ENCODE measurements around the gene FNDC8. TPM values are rescaled to one million over a fixed set of nuclear protein-coding genes. Genes with fewer than 3 reads are reported as not detected.

Gene FNDC8
- total and polyA plus RNA-seq, 2 of the 8 experiments (the other 6 are each of a cell fraction or from before 2014, with no cell fraction given), result not detected

DNA sequence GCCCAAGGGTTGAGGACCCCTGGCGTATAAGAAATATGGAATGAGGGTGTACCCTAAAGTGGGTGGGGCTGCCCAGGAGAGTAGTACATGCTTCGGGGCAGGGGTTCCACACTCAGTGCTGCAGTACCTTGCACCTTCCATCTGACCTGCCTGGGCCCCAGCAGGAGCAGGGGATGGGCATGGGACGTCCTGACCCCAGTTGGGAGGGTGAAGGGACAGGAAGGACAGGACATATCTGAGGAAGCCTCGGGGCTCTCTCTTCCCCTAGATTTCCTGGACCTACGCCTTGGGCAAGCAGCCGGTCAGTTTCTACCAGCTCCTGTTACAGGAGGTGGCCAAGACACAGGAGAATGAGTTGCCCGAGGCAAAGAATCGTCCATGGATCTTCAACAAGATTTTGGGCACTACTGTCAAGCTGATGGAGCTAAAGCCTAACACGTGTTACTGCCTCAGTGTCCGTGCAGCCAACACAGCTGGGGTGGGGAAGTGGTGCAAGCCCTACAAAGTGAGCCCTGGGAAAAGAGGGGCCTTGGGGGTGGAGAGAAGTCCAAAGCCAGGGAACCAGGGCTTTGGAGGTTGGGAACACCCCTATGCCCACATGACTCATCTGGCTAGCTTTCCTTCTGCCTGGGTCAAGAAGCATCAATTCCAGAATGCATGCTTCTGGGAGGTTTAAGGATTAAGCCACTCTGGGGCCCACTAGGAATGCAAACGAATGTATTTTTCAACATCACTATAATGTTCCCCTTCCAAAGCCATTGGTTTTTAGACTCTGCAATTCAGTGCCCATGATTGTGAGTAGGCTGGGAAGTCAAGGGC, 7.9 kb downstream of the FNDC8 start:
- Histone ChIP-seq H3K4ac (replicated peaks; ENCODE audit: insufficient read length, low read depth, low read length) (no peak overlapping the region), H3K79me2 (ENCODE audit: control insufficient read depth in 1 of 2, insufficient read depth in 2 of 2, low read length in 2 of 2) (no peaks in the 10 kb centered on the region), H3K14ac (ENCODE audit: insufficient read length) (no peak overlapping the region), H2AFZ (ENCODE audit: low read length) (no peak overlapping the region), H3K23me2 (ENCODE audit: low read depth, low read length) (no peaks in the 10 kb centered on the region), H2AK5ac (ENCODE audit: low read depth, low read length) (no peak overlapping the region), H3K79me1 (ENCODE audit: low read depth, low read length) (no peaks in the 10 kb centered on the region), H3K4me3 (ENCODE audit: extremely low read depth in 1 of 4, insufficient read depth in 2 of 4, low read depth in 3 of 4, low read length in 4 of 4) (no peak overlapping the region), H4K5ac (ENCODE audit: insufficient read length, low read depth, low read length) (no peak overlapping the region), H3K56ac (replicated peaks; ENCODE audit: insufficient read length, low read depth, low read length) (no peak overlapping the region), H3K27me3 (replicated peaks in 1 of 4; ENCODE audit: control insufficient read depth in 3 of 4, extremely low read depth in 1 of 4, insufficient read depth in 3 of 4, low read length in 3 of 4) (peaks cover 0 to 2% (median 0%) of the 10 kb centered on the region in 4 experiments; a peak in 2 of 7 replicates), H4K91ac (replicated peaks; ENCODE audit: insufficient read length, low read length) (no peak overlapping the region), H4K20me1 (replicated peaks in 1 of 2; ENCODE audit: control insufficient read depth in 1 of 2, insufficient read depth in 2 of 2, low read length in 2 of 2) (peaks cover 5 to 23% of the 10 kb centered on the region in 2 experiments), H4K8ac (ENCODE audit: extremely low read depth, insufficient read depth, low read length) (no peak overlapping the region), H3K9me3 (ENCODE audit: insufficient read depth in 2 of 2, low read depth in 1 of 2, low read length in 1 of 2) (peaks cover 0 to 3% of the 10 kb centered on the region in 2 experiments; a peak in 1 of 4 replicates), H3K36me3 (ENCODE audit: control insufficient read depth in 2 of 4, insufficient read depth in 4 of 4, low read length in 3 of 4) (peaks cover 24 to 36% (median 32%) of the 10 kb centered on the region in 4 experiments), H3K23ac (ENCODE audit: insufficient read length) (no peak overlapping the region), H3K27ac (ENCODE audit: low read depth, low read length) (no peak overlapping the region), H3K4me2 (ENCODE audit: insufficient read depth in 1 of 2, low read depth in 2 of 2, low read length in 2 of 2) (no peak overlapping the region), H3K4me1 (replicated peaks in 1 of 4; ENCODE audit: control insufficient read depth in 3 of 4, insufficient read depth in 4 of 4, low read length in 3 of 4) (no peaks in the 10 kb centered on the region), H2BK5ac (ENCODE audit: low read depth, low read length) (no peak overlapping the region), H2BK12ac (ENCODE audit: low read depth, low read length) (no peak overlapping the region), H2BK120ac (replicated peaks; ENCODE audit: low read depth, low read length) (no peak overlapping the region), H2BK15ac (ENCODE audit: low read length) (no peak overlapping the region), H2BK20ac (ENCODE audit: low read length) (no peak overlapping the region), H3K18ac (ENCODE audit: extremely low read depth, low read length) (no peak overlapping the region), H3K9ac (replicated peaks in 1 of 4; ENCODE audit: extremely low read depth in 1 of 4, low read depth in 3 of 4, low read length in 3 of 4) (no peak overlapping the region)
- FAIRE-seq (no peak), DNase-seq (ENCODE audit: low read depth in 1 of 2, low spot score in 2 of 2) (no peak)
- ChIA-PET CTCF (ENCODE audit: partially characterized antibody) (interaction anchor here (1.1 to 1.9 kb wide), 2 partner anchors 10 to 11 kb away, joined by 6 to 8 read pairs; partner anchors contain the start of gene RAD51D), POLR2A (ENCODE audit: partially characterized antibody) (interaction anchor here (0.6 to 7.5 kb wide), 10 partner anchors 10 to 221 kb away, joined by 3 to 84 read pairs (median 4); partner anchors contain the start of genes FNDC8, NLE1 and RAD51D)
- TF ChIP-seq BACH1 (IDR thresholded peaks at IDR 0.05; ENCODE audit: low read length), result no peak
- TF ChIP-seq GTF2F1 (IDR thresholded peaks at IDR 0.05; ENCODE audit: borderline replicate concordance, low read depth, low read length), result no peak
- 88% methylated on average over 10 of the region's 11 CpGs; no CpG with 5 or more reads in 1 of the 2 experiments for WGBS, 2 experiments (ENCODE audit: extremely low coverage in 1 of 2, insufficient coverage in 1 of 2, insufficient read length in 1 of 2, insufficient replicate concordance in 2 of 2, low coverage in 1 of 2, low lambda C conversion rate in 2 of 2, missing lambda C conversion rate in 1 of 2)
